ENCODE data around the gene NAT14.

NAT14 gene

GRCh38 chr19:55453511-55454260, 31.3 kb upstream of the NAT14 start:
- DNase-seq (ENCODE audit: low read depth in 2 of 2): no peak

GRCh38 chr19:55454787-55455243, 30.2 kb upstream of the NAT14 start:
- peak in 1 of 2 donors; percentile 34 for DNase-seq (ENCODE audit: low read depth in 2 of 2)

- no peak for DNase-seq (ENCODE audit: low read depth in 2 of 2)
Measured at GRCh38 chr19:55455576-55456235, 29.3 kb upstream of the NAT14 start.

GRCh38 chr19:55456347-55456746, 28.6 kb upstream of the NAT14 start:
- no peak for DNase-seq (ENCODE audit: low read depth in 2 of 2)

GRCh38 chr19:55457683-55458457, 27.1 kb upstream of the NAT14 start:
- no peak for DNase-seq (ENCODE audit: low read depth in 2 of 2)

GRCh38 chr19:55459551-55459949, 25.4 kb upstream of the NAT14 start:
- DNase-seq (ENCODE audit: low read depth in 2 of 2): no peak

- no peak for DNase-seq (ENCODE audit: low read depth in 2 of 2)
Measured at GRCh38 chr19:55459950-55460657, 24.9 kb upstream of the NAT14 start.

- no peak for DNase-seq (ENCODE audit: low read depth in 2 of 2)
Measured at GRCh38 chr19:55460670-55461258, 24.2 kb upstream of the NAT14 start.

- DNase-seq (ENCODE audit: low read depth in 2 of 2): peak; percentile 100
Measured at GRCh38 chr19:55461259-55461973, 23.6 kb upstream of the NAT14 start, which contains the start of gene ISOC2. Gene ISOC2 (minus strand): TSS chr19:55461642. CDS start chr19:55456486, 5,156 bp downstream.

- DNase-seq (ENCODE audit: low read depth in 2 of 2): no peak
Measured at GRCh38 chr19:55461974-55462626, 22.9 kb upstream of the NAT14 start.

- no peak for DNase-seq (ENCODE audit: low read depth in 2 of 2)
Measured at GRCh38 chr19:55462722-55463121, 22.3 kb upstream of the NAT14 start.

- DNase-seq (ENCODE audit: low read depth in 2 of 2): no peak
Measured at GRCh38 chr19:55463583-55464031, 21.4 kb upstream of the NAT14 start.

GRCh38 chr19:55464039-55464661, 20.8 kb upstream of the NAT14 start:
- DNase-seq (ENCODE audit: low read depth in 2 of 2): no peak

- no peak for DNase-seq (ENCODE audit: low read depth in 2 of 2)
Measured at GRCh38 chr19:55464662-55465054, 20.3 kb upstream of the NAT14 start, which contains the start of gene C19orf85. Gene C19orf85 (minus strand): TSS chr19:55464751. CDS start chr19:55464554, 197 bp downstream.

- no peak for DNase-seq (ENCODE audit: low read depth in 2 of 2)
Measured at GRCh38 chr19:55465460-55466240, 19.3 kb upstream of the NAT14 start.

- no peak for DNase-seq (ENCODE audit: low read depth in 2 of 2)
Measured at GRCh38 chr19:55466241-55466614, 18.8 kb upstream of the NAT14 start.

GRCh38 chr19:55467236-55468053, 17.5 kb upstream of the NAT14 start:
- peak; percentile 54 to 68 for DNase-seq (ENCODE audit: low read depth in 2 of 2)

- DNase-seq (ENCODE audit: low read depth in 2 of 2): no peak
Measured at GRCh38 chr19:55468054-55468393, 17.0 kb upstream of the NAT14 start.
